K562 (cell line): ENCODE results near the gene ZDHHC12. TPM values are rescaled to one million over a fixed set of nuclear protein-coding genes. Genes with fewer than 3 reads are reported as not detected.

ENCODE experiments used
- ARHGAP35 ChIP-seq: fragments of 450-650 bp; IDR thresholded peaks from 2 replicates; pipeline ENCODE4 v1.6.1; 2018; ENCODE audit not compliant: partially characterized antibody
- BCOR ChIP-seq: fragments of 450-650 bp; IDR thresholded peaks from 2 replicates; pipeline ENCODE4 v1.6.1; 2016
- CBFA2T2 ChIP-seq: fragments of 450-650 bp; conservative IDR thresholded peaks from 2 replicates; pipeline ENCODE4 v1.6.1; 2017; ENCODE audit warnings: mild to moderate bottlenecking
- COPS2 ChIP-seq: fragments of 450-650 bp; conservative IDR thresholded peaks from 2 replicates; pipeline ENCODE4 v1.6.1; 2016; ENCODE audit warnings: mild to moderate bottlenecking, moderate library complexity
- DACH1 ChIP-seq: fragments of 450-650 bp; IDR thresholded peaks from 2 replicates; pipeline ENCODE4 v1.6.1; 2018; ENCODE audit not compliant: partially characterized antibody
- DDX20 ChIP-seq: fragments of 450-650 bp; IDR thresholded peaks from 2 replicates; pipeline ENCODE4 v1.6.1; 2016; ENCODE audit warnings: missing genetic modification characterization, low read depth, mild to moderate bottlenecking, missing compliant biosample characterization, moderate library complexity
- FOXK1 ChIP-seq: sonication (generic); formaldehyde crosslinking; IDR thresholded peaks from 2 replicates; pipeline ENCODE4 v1.8.0; 2022; ENCODE audit warnings: missing genetic modification reagents, mild to moderate bottlenecking, borderline replicate concordance
- FOXP1 ChIP-seq: sonication (generic); formaldehyde crosslinking; IDR thresholded peaks from 2 replicates; pipeline ENCODE4 v1.8.0; 2022; ENCODE audit warnings: mild to moderate bottlenecking, missing genetic modification reagents
- FUS ChIP-seq: fragments of 200-400 bp; formaldehyde crosslinking; optimal IDR thresholded peaks from 2 replicates; pipeline ENCODE3; 2017; ENCODE audit warnings: low read depth, low read length
- GATAD2A ChIP-seq: fragments of 450-650 bp; IDR thresholded peaks from 2 replicates; pipeline ENCODE4 v1.6.1; 2017
- HDAC3 ChIP-seq: fragments of 450-650 bp; IDR thresholded peaks from 2 replicates; pipeline ENCODE4 v1.6.1; 2018; ENCODE audit warnings: borderline replicate concordance, mild to moderate bottlenecking, moderate library complexity; ENCODE audit not compliant: partially characterized antibody
- HINFP ChIP-seq: fragments of 450-650 bp; conservative IDR thresholded peaks from 2 replicates; pipeline ENCODE4 v1.6.1; 2016; ENCODE audit warnings: missing genetic modification characterization, low read depth, mild to moderate bottlenecking, control low read depth, missing compliant biosample characterization
- HOMEZ ChIP-seq: fragments of 250-450 bp; sonication (Bioruptor Pico); IDR thresholded peaks from 2 replicates; pipeline ENCODE4 v1.4.0; 2020; ENCODE audit warnings: mild to moderate bottlenecking, moderate library complexity
- MEF2A ChIP-seq: IDR thresholded peaks from 2 replicates; pipeline ENCODE4 v1.6.1; 2011; ENCODE audit warnings: low read depth, mild to moderate bottlenecking, low read length, moderate library complexity; ENCODE audit not compliant: control insufficient read depth
- POLR2AphosphoS2 ChIP-seq: IDR thresholded peaks from 2 replicates; pipeline ENCODE4 v1.6.1; 2012; ENCODE audit warnings: low read length, improper control_type of control experiment
- SMAD1 ChIP-seq: fragments of 150-350 bp; IDR thresholded peaks from 2 replicates; pipeline ENCODE4 v1.6.1; 2014; ENCODE audit warnings: low read length, low read depth; ENCODE audit not compliant: partially characterized antibody
- SMC3 ChIP-seq: conservative IDR thresholded peaks from 2 replicates; pipeline ENCODE4 v1.6.1; 2011; ENCODE audit warnings: low read depth, low read length, improper control_type of control experiment; ENCODE audit not compliant: insufficient read depth
- ZBTB8A ChIP-seq: fragments of 450-650 bp; IDR thresholded peaks from 2 replicates; pipeline ENCODE4 v1.6.1; 2018; ENCODE audit warnings: mild to moderate bottlenecking, moderate library complexity; ENCODE audit not compliant: partially characterized antibody
- ZNF174 ChIP-seq: fragments of 250-450 bp; sonication (Bioruptor Pico); IDR thresholded peaks from 2 replicates; pipeline ENCODE4 v1.4.0; 2020; ENCODE audit warnings: mild to moderate bottlenecking
- ZNF263 ChIP-seq: sonication (generic); formaldehyde crosslinking; IDR thresholded peaks from 2 replicates; pipeline ENCODE4 v1.8.0; 2022; ENCODE audit warnings: mild to moderate bottlenecking, missing genetic modification reagents, borderline replicate concordance
- ZNF311 ChIP-seq: fragments of 250-450 bp; sonication (Bioruptor Pico); IDR thresholded peaks from 2 replicates; pipeline ENCODE4 v1.4.0; 2020; ENCODE audit warnings: mild to moderate bottlenecking, moderate library complexity
- ZNF41 ChIP-seq: fragments of 250-450 bp; sonication (Bioruptor Pico); conservative IDR thresholded peaks from 2 replicates; pipeline ENCODE4 v1.4.0; 2020; ENCODE audit warnings: mild to moderate bottlenecking
- polyA plus RNA-seq, 8 experiments: library from polyadenylated mRNA; depleted of rRNA in 4 of 8; stranded (reverse) in 5 of 8; unstranded in 3 of 8; fragments of >200 nt; fragmentation: Nextera tagmentation in 2 of 8; fragmentation: Illumina TruSeq in 1 of 8; extraction: Ambion mirVana in 2 of 8; extraction: Trizol in 1 of 8; gene quantifications; 2 replicates each; pipeline versions ENCODE4 v1.2.1 to v1.2.3, GENCODE V29; 2011 to 2014; ENCODE audit warnings: inconsistent platforms in 1 of 8, missing spikeins in 1 of 8
- total RNA-seq, 7 experiments: library from RNA; depleted of rRNA in 6 of 7; stranded (reverse); fragments of >200 nt in 6 of 7; fragmentation: Illumina TruSeq in 2 of 7; extraction: Trizol in 2 of 7; gene quantifications; 2 replicates each; pipeline versions ENCODE4 v1.2.1 to v1.2.3, GENCODE V29; 2011 to 2021; ENCODE audit warnings: low replicate concordance in 1 of 7
- TF ChIP-seq, protein P1 (sequence below): sonication (generic); formaldehyde crosslinking; IDR thresholded peaks from 2 replicates; pipeline ENCODE4 v1.8.1; 2023; ENCODE audit warnings: mild to moderate bottlenecking, missing genetic modification reagents, moderate library complexity
- TF ChIP-seq, protein P2 (sequence below): IDR thresholded peaks from 2 replicates; pipeline ENCODE4 v1.6.1; 2016; ENCODE audit warnings: missing genetic modification characterization, missing compliant biosample characterization

ZDHHC12 gene
- total and polyA plus RNA-seq, 9 of the 15 experiments (the other 6 are each of a cell fraction or from before 2014, with no cell fraction given): 0.21 to 38.0 (median 13.8) TPM

DNA sequence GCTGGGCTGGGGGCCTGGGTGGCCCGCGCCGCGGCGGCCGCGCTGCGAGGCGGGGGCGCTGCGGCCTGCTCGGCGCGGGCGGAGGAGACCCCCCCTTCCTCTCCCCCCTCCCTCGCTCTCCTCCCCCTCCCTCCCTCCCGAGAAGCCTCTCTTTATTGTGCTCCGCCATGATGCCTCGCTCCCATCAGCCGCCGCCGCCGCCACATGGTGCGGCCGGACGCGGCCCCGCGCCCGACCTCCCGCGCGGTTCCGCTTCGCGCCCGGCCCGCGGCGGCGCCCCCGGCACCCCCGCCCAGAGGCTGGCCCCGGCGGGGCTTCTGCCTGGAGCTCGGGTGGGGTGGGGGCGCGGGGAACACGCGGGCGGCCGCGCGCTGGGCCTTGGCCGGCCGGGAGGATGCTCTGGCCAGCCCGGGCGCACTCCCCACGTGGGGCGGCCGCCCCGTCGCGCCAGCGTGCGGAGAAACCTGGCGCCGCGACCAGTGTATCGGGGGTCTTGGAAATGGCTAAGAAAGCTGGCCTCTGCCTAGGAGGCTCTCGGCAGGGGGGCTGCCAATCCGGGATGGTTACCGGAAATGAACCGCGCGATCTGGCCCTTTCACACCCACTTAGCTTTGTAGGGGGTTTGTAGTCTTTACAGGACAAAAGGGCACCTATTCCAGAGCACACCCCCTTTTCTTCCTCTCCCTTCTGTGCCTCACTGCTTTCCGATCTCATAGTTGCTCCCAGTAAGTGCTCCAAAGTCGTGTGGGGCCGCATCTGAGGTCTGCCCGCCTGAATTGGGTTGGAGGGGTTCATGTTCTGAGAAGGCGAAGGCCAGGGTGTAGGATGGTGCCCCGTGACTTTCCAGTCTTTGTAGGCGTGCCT lies 33.9 kb downstream of the ZDHHC12 start (continued):
- no peak for TF ChIP-seq ZBTB8A
- no peak for TF ChIP-seq ZNF174 (CRISPR knock-in tag)
- no peak for TF ChIP-seq FOXP1 (CRISPR knock-in tag)
- TF ChIP-seq BCOR: 0 out of 2 replicates have a peak, but pooled peaks have one; percentile 15
- no peak for TF ChIP-seq SMC3
- TF ChIP-seq GATAD2A: no peak
- no peak for TF ChIP-seq HOMEZ (CRISPR knock-in tag)
- 0 out of 2 replicates have a peak, but pooled peaks have one; percentile 42 for TF ChIP-seq ZNF263
- peak; percentile 57; the same call in 1 of the 2 replicates for TF ChIP-seq ZNF311 (CRISPR knock-in tag)
- TF ChIP-seq HDAC3: no peak
- no peak for TF ChIP-seq FOXK1 (CRISPR knock-in tag)
- no peak for TF ChIP-seq COPS2
- TF ChIP-seq HINFP (tag): no peak
- TF ChIP-seq, protein P1, sequence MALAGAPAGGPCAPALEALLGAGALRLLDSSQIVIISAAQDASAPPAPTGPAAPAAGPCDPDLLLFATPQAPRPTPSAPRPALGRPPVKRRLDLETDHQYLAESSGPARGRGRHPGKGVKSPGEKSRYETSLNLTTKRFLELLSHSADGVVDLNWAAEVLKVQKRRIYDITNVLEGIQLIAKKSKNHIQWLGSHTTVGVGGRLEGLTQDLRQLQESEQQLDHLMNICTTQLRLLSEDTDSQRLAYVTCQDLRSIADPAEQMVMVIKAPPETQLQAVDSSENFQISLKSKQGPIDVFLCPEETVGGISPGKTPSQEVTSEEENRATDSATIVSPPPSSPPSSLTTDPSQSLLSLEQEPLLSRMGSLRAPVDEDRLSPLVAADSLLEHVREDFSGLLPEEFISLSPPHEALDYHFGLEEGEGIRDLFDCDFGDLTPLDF (CRISPR knock-in tag): peak; percentile 52; the same call in 1 of the 2 replicates
- peak; percentile 84 for TF ChIP-seq POLR2AphosphoS2
- no peak for TF ChIP-seq SMAD1
- no peak for TF ChIP-seq ZNF41 (CRISPR knock-in tag)
- TF ChIP-seq MEF2A: no peak
- no peak for TF ChIP-seq CBFA2T2
- no peak for TF ChIP-seq DACH1
- TF ChIP-seq, protein P2, sequence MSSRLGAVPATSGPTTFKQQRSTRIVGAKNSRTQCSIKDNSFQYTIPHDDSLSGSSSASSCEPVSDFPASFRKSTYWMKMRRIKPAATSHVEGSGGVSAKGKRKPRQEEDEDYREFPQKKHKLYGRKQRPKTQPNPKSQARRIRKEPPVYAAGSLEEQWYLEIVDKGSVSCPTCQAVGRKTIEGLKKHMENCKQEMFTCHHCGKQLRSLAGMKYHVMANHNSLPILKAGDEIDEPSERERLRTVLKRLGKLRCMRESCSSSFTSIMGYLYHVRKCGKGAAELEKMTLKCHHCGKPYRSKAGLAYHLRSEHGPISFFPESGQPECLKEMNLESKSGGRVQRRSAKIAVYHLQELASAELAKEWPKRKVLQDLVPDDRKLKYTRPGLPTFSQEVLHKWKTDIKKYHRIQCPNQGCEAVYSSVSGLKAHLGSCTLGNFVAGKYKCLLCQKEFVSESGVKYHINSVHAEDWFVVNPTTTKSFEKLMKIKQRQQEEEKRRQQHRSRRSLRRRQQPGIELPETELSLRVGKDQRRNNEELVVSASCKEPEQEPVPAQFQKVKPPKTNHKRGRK (tag): no peak
- no peak for TF ChIP-seq FUS
- no peak for TF ChIP-seq ARHGAP35
- TF ChIP-seq DDX20 (tag): no peak
